ENCODE results near the gene ATP6AP1.
A peak's percentile ranks its signal among the peaks of the same experiment; 100 is the strongest.

ATP6AP1 gene

DNA sequence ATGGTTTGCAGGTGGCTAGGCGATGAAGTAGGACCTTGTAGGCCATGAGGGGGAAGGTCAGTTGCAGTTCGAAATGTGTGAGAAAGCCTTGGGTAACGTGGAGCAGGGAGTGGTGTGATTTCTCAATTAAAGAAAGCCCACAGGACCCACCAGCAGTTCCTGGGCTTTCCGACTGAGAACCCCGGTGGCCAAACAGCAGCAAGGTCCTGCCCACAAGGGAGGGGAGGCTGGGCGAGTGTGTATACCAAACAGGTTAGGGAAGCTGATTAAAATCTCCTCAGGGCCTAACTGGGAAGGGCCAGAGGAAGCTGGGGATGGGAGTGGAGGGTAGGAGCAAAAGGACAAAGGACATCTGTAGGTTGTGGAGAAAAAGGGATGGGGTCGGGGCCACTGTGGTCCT, 2.4 kb downstream of the ATP6AP1 start:
- H3K4me3 ChIP-seq (ENCODE audit: low read depth, low read length), result peak overlapping the region; percentile 46
- TF ChIP-seq, protein P1, sequence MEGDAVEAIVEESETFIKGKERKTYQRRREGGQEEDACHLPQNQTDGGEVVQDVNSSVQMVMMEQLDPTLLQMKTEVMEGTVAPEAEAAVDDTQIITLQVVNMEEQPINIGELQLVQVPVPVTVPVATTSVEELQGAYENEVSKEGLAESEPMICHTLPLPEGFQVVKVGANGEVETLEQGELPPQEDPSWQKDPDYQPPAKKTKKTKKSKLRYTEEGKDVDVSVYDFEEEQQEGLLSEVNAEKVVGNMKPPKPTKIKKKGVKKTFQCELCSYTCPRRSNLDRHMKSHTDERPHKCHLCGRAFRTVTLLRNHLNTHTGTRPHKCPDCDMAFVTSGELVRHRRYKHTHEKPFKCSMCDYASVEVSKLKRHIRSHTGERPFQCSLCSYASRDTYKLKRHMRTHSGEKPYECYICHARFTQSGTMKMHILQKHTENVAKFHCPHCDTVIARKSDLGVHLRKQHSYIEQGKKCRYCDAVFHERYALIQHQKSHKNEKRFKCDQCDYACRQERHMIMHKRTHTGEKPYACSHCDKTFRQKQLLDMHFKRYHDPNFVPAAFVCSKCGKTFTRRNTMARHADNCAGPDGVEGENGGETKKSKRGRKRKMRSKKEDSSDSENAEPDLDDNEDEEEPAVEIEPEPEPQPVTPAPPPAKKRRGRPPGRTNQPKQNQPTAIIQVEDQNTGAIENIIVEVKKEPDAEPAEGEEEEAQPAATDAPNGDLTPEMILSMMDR (IDR thresholded peaks at IDR 0.05; ENCODE audit: low read depth, low read length), result no peak
- TF ChIP-seq MYC (IDR thresholded peaks at IDR 0.05; ENCODE audit: low read depth, low read length) (no peak), POLR2A (IDR thresholded peaks at IDR 0.05; ENCODE audit: extremely low read depth, insufficient read length) (no peak)
- TF ChIP-seq, protein P2, sequence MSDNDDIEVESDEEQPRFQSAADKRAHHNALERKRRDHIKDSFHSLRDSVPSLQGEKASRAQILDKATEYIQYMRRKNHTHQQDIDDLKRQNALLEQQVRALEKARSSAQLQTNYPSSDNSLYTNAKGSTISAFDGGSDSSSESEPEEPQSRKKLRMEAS (IDR thresholded peaks at IDR 0.05; ENCODE audit: low read depth, low read length), result no peak
- DNase-seq (ENCODE audit: low read depth), result peak; percentile 81

DNA sequence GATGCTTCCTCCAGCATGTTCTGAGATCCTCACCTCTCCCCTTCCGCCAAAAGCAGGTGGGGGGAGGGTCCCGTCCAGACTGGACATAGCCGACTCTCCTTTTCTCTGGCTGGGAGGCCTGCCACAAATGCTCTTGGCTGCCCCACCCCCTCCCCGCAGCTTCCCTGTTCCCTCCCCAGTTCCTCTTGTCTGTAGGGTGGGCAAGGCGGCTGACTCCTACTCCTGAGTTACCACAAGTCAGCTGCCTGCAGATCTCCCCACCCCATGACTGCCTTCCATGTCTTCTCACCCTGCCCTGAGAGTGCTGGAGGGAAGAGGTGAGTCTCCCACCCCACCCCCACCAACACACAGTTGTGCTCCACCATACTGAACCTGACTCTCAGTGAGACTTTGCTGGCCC, 2.9 kb downstream of the ATP6AP1 start:
- TF ChIP-seq, protein P1 (IDR thresholded peaks at IDR 0.05; ENCODE audit: low read depth, low read length), result no peak
- no peak for TF ChIP-seq POLR2A (IDR thresholded peaks at IDR 0.05; ENCODE audit: extremely low read depth, insufficient read length)
- TF ChIP-seq, protein P2 (IDR thresholded peaks at IDR 0.05; ENCODE audit: low read depth, low read length), result no peak
- no peak for TF ChIP-seq MYC (IDR thresholded peaks at IDR 0.05; ENCODE audit: low read depth, low read length)
- DNase-seq (ENCODE audit: low read depth), result peak; percentile 83
- peak overlapping the region; percentile 46 for H3K4me3 ChIP-seq (ENCODE audit: low read depth, low read length)

DNA sequence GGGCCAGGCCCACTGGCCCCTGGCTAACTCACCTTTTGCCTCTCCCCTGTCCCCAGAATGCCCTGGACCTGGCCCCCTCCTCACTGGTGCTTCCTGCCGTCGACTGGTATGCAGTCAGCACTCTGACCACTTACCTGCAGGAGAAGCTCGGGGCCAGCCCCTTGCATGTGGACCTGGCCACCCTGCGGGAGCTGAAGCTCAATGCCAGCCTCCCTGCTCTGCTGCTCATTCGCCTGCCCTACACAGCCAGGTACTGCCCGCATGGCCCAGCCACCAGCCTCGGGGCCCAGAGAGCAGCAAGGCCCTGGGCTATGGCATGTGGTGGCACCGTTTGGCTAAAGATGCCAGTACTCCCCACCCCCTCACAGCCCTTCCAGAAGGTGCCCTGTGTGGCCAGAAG, 3.7 kb downstream of the ATP6AP1 start:
- no peak for DNase-seq (ENCODE audit: low read depth)
- TF ChIP-seq MYC (IDR thresholded peaks at IDR 0.05; ENCODE audit: low read depth, low read length) (no peak), POLR2A (IDR thresholded peaks at IDR 0.05; ENCODE audit: extremely low read depth, insufficient read length) (no peak)
- TF ChIP-seq, protein P1 (IDR thresholded peaks at IDR 0.05; ENCODE audit: low read depth, low read length), result no peak
- TF ChIP-seq, protein P2 (IDR thresholded peaks at IDR 0.05; ENCODE audit: low read depth, low read length), result no peak
- H3K4me3 ChIP-seq (ENCODE audit: low read depth, low read length), result no peak overlapping the region

DNA sequence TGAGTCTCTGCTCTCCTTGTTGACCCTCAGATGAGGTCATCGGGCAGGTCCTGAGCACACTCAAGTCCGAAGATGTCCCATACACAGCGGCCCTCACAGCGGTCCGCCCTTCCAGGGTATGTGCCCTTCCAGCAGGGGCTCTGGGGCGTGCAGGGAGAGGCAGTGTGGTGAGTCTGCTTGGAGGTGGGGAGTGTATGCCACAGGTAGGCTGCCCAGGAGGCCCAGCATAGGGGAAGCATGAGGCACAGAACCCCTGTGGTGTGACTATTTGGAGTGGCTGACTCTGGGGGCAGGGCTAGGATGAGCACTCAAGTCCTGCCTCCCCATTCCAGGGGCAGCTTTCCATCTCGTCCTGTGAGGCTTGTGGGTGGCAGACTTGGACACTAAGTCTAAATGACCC, 5.1 kb downstream of the ATP6AP1 start:
- no peak for DNase-seq (ENCODE audit: low read depth)
- TF ChIP-seq, protein P2 (IDR thresholded peaks at IDR 0.05; ENCODE audit: low read depth, low read length), result no peak
- no peak for TF ChIP-seq POLR2A (IDR thresholded peaks at IDR 0.05; ENCODE audit: extremely low read depth, insufficient read length)
- TF ChIP-seq, protein P1 (IDR thresholded peaks at IDR 0.05; ENCODE audit: low read depth, low read length), result no peak
- no peak for TF ChIP-seq MYC (IDR thresholded peaks at IDR 0.05; ENCODE audit: low read depth, low read length)
- no peak overlapping the region for H3K4me3 ChIP-seq (ENCODE audit: low read depth, low read length)

DNA sequence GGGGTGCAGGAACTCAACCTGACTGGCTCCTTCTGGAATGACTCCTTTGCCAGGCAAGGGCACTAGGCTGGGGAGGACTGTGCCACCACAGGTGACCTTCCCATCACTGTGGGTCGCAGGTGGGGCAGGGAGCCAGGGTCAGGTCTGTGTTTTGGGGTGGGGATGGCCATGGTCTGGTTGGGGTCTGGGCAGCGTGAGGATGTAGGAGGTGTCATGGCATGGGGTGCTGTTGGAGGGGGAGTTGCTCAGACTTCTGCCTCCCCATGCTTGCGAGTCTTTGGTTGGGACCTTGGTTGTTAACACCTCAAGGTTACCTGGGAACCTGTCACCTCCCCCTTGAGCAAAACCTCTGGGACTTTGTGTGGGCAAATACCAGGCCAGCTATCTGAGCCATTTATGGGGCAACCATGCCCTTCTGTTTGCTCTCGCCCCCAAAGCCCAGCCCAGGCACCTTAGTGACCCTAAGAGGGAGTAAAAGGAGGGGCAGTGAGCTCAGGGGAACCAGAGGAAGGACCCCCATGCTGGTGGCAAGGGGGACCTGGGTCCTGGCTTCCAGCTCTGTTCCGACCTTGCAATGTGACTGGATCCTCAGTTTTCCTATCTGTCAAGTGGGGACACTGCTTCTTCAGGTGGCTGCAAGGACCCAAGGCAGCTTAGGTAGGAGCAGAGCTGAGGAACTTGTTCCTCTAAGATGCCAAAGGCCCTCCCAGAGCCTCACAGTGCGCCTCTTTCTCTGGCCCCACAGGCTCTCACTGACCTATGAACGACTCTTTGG, 6.1 kb downstream of the ATP6AP1 start:
- DNase-seq (ENCODE audit: low read depth), result no peak
- TF ChIP-seq, protein P1 (IDR thresholded peaks at IDR 0.05; ENCODE audit: low read depth, low read length), result no peak
- TF ChIP-seq POLR2A (IDR thresholded peaks at IDR 0.05; ENCODE audit: extremely low read depth, insufficient read length) (no peak), MYC (IDR thresholded peaks at IDR 0.05; ENCODE audit: low read depth, low read length) (no peak)
- TF ChIP-seq, protein P2 (IDR thresholded peaks at IDR 0.05; ENCODE audit: low read depth, low read length), result no peak
- no peak overlapping the region for H3K4me3 ChIP-seq (ENCODE audit: low read depth, low read length)
